Amniotic epithelial cell (primary cell): ENCODE results near the gene CDKN2A.
"Not testable (repeated sequence)": the region's sequence is repeated elsewhere in the genome, so short reads cannot be mapped to it uniquely, and the experiment has no call there.

Experiments
- DNase-seq: peaks from one replicate; pipeline ENCODE4 v3.0.0-alpha.2; 2010; ENCODE audit warnings: low read depth

CDKN2A gene

DNA sequence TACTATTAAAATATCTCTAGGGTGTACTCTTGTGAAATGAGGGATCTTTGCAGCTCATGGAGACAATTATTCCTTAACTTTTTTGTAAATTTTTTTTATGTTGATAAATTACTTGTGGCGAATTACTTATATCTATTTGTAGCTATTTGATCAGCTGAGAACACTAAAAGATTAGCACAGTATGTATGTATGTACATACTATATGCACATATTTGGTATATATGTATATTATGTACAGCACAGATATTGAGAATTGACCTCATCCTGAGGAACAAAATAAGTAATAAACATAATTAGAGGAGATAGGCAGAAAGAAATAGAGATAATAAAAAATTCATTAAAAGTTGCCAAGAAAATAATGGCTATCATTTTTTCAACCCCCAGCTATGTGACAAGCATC lies 11.8 kb downstream of the CDKN2A start:
- no peak for DNase-seq

DNA sequence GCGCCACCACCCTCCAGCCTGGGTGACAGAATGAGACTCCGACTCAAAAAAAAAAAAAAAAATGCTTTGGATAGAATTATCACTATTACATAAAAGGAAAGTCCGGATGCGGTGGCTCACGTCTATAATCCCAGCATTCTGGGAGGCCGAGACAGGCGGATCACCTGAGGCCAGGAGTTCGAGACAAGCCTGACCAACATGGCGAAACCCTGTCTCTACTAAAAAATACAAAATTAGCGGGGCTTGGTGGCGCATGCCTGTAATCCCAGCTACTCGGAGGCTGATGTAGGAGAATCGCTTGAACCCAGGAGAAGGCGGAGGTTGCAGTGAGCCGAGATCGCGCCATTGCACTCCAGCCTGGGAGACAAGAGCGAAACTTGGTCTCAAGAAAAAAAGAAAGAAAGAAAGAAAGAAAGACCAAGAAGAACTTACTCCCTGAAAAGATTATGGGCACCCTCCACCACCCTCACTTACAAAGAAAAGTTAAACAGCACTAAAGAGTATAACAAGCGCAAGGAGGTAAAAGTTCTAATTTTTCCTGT lies 17.8 kb downstream of the CDKN2A start:
- no peak for DNase-seq

DNA sequence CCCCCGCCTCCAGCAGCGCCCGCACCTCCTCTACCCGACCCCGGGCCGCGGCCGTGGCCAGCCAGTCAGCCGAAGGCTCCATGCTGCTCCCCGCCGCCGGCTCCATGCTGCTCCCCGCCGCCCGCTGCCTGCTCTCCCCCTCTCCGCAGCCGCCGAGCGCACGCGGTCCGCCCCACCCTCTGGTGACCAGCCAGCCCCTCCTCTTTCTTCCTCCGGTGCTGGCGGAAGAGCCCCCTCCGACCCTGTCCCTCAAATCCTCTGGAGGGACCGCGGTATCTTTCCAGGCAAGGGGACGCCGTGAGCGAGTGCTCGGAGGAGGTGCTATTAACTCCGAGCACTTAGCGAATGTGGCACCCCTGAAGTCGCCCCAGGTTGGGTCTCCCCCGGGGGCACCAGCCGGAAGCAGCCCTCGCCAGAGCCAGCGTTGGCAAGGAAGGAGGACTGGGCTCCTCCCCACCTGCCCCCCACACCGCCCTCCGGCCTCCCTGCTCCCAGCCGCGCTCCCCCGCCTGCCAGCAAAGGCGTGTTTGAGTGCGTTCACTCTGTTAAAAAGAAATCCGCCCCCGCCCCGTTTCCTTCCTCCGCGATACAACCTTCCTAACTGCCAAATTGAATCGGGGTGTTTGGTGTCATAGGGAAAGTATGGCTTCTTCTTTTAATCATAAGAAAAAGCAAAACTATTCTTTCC lies 19.3 kb downstream of the CDKN2A start:
- peak; percentile 29 for DNase-seq

DNA sequence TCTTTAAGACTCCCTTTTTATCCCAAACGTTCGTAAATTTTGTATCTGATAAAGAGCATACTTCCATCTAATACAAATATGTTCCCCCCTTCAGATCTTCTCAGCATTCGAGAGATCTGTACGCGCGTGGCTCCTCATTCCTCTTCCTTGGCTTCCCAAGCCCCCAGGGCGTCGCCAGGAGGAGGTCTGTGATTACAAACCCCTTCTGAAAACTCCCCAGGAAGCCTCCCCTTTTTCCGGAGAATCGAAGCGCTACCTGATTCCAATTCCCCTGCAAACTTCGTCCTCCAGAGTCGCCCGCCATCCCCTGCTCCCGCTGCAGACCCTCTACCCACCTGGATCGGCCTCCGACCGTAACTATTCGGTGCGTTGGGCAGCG lies 19.9 kb downstream of the CDKN2A start:
- no peak for DNase-seq

DNA sequence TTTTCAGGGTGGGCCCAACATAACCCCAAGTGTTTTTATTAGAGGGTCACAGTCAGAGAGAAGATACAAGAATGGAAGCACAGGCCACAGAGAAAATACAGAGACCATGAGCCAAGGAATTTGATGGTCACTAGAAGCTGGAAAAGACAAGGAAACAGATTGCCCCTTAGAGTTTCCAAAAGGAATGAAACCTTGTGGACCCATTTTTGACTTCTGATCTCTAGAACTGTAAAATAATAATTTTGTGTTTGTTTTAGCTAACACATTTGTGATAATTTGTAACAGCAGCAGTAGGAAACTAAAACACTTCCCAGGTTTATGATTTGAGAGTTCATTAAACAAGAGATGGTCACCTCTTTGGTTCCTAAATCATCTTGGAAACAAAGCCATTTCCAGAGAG lies 21.8 kb downstream of the CDKN2A start:
- no peak for DNase-seq

DNA sequence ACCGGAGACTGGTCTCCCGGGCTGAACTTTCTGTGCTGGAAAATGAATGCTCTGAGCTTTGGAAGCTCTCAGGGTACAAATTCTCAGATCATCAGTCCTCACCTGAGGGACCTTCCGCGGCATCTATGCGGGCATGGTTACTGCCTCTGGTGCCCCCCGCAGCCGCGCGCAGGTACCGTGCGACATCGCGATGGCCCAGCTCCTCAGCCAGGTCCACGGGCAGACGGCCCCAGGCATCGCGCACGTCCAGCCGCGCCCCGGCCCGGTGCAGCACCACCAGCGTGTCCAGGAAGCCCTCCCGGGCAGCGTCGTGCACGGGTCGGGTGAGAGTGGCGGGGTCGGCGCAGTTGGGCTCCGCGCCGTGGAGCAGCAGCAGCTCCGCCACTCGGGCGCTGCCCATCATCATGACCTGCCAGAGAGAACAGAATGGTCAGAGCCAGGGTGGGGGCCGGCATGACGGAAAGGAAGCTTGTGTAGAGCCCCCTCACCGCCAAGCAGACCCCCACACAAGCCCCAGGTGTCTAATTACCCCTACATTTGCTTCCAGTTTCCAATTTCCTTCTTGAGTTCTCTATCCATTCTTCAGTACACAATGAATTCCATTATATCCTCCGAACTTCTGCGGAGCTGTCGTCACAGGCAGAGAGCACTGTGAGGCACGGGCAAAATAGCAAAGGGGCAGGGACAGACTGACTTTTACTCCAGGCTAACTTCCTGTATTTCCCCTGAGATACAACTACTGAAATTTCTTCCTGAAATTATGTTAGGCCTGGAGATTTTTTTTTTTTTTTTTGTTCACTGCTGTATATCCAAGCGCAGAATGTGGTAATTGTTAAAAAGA lies 23.2 kb downstream of the CDKN2A start:
- DNase-seq = no peak

GRCh38 chr9:21969951-21970799 lies 24.0 kb downstream of the CDKN2A start:
- DNase-seq = no peak

DNA sequence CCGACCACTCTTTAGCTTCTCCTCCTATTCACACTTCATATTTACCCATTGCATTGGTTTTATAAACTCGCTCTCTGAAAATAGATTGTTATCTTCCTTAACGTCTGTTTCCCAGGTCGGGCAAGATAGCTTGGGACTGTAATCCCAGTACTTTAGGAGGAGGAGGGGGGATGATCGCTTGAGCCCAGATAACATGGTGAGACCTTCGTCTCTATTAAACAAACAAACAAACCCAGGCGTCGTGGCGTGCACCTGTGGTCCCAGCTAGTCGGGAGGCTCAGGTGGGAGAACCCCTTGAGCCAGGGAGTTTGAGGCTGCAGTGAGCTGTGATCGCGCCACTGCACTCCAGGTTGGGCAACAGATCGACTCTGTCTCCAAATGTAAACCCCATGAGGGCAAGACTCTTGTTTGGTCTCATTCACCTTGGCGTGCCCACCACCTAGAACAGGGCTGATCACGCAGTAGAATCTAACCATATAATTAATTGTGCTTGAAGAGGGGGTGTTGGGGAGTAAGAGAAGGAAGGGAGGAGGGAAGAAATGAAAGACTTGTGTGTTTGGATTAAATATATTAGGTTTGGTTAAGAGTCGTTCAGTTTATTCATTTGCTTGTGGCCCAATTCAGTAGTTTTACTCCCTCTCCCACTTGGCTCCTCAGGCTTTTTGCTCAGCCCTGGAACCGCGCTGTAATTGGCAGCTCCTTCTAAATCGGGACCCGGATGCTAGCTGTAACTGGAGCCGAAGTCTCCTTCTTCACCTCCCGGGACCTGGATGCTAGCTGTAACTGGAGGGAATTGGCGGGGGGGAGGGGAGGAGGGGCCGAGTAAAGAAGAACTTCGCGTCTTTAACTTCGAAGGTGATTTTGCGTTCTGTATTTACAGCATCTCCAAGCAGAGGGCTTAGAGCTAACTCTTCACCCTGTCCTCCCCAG lies 24.9 kb downstream of the CDKN2A start:
- no peak for DNase-seq

- DNase-seq = no peak
Measured at GRCh38 chr9:21968331-21969010, 25.7 kb downstream of the CDKN2A start.

DNA sequence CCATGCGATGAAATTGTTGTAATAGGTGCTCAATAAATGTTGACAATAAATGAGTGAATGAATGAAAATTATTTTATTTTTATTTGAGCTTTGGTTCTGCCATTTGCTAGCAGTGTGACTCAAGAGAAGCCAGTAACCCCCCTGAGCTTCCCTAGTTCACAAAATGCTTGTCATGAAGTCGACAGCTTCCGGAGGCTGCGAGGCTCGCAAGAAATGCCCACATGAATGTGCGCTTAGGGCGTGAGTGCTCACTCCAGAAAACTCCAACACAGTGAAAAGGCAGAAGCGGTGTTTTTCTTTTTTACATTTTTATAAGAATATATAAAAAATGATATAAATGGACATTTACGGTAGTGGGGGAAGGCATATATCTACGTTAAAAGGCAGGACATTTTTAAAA lies 26.5 kb downstream of the CDKN2A start:
- DNase-seq = no peak

DNA sequence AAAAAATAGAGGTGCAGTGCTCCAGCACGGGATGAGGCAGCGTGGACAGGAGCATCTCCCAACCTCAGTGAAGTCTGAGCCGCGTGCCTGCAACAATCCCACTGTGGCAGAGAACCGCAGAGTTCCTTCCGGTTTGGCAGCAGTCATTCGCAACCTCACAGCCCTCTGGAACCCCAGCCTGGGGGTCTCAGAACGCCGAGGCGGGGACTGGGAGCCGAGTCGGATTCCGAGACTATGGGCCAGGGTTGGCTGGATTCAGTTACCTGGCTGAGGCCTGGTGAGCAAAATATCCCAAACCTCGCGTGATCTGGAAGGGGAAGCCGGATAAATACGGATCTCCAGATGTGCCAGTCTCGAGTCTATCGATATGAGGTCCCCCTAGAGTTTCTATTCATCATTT lies 27.0 kb downstream of the CDKN2A start:
- DNase-seq = no peak

DNA sequence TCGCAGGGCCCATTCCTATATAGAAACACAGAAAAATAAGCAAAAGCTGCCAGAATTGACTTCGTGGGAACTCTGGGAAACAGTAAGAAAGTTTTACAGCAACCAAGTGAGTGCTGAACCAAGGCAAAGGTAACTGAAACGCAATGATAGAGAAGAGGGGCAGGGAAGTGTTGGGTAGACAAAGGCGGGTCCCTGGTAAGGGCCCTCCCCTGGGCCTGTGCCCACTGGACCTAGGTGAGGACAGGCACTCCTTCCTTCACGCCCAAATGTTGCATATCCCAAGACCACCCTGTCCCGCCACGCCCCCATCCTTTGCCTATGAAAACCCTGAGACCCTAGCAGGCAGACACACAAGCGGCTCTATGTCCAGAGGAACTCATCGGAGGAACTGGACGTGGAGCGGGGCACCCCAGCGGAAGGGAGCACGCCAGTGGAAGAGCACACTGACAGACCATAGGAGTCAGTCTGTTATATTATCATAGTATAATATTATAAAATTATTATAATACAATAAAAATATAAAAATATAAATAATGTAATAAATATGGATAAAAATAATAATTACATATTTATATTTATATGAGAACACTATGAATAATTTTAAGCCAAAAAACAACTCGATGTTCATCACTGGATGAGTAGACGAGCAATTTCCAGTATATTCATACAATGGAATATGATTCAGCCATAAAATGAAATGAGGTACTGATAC lies 27.9 kb downstream of the CDKN2A start:
- no peak for DNase-seq

- DNase-seq = peak; percentile 81
Measured at GRCh38 chr9:21965401-21965951, 28.7 kb downstream of the CDKN2A start.

DNA sequence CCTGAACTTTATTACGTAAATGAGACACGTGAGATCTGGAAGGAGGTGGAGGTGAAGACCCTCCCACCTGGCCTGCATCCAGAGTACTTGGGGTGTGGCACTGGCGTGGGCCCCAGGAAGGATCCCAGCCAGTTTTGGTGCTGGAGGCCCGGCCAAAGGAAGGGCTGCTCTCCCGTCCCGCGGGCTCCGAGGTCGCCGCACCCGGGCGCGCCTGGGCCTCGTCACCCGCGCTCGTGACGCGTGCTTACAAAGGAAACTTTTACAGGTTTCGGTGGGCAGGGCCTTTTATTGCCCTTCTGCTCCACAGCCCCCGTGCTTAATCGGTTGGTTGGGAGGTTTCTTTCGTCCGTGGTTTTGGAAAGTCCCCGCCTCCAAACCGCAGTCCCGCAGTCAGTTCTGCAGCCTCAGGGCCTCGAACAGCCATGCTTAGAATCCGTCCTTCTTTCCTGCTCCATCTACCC lies 29.2 kb downstream of the CDKN2A start:
- DNase-seq = peak; percentile 56

DNA sequence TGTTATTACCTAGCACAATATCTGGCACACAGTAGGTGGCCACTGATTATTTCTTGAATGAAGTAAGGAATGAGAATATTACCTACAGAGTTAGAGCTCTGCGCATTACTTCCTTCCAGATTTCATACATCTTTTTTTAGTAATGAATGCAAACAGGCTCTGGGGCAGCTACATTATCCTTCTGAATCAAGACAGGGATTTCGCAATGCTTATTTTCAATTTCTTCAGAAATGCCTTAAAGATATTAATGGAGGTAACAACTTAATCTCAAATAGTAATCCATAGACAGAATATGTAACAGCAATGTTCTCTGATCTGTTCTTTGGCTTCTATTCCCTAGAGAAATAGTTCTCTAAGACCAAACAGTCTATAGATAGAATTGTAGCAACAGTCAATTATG lies 32.6 kb downstream of the CDKN2A start:
- DNase-seq = no peak

DNA sequence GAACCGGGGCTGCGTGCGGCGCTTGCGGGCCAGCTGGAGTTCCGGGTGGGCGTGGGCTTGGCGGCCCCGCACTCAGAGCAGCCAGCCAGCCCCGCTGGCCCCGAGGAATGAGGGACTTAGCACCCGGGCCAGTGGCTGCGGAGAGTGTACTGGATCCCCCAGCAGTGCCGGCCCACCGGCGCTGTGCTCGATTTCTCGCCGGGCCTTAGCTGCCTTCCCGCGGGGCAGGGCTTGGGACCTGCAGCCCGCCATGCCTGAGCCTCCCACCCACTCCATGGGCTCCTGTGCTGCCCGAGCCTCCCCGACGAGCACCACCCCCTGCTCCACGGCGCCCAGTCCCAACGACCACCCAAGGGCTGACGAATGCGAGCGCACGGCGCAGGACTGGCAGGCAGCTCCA lies 34.9 kb downstream of the CDKN2A start:
- not testable (repeated sequence) for DNase-seq

- no peak for DNase-seq
Measured at GRCh38 chr9:21958833-21959232, 35.4 kb downstream of the CDKN2A start.

- no peak for DNase-seq
Measured at GRCh38 chr9:21945606-21946005, 48.6 kb downstream of the CDKN2A start.

DNA sequence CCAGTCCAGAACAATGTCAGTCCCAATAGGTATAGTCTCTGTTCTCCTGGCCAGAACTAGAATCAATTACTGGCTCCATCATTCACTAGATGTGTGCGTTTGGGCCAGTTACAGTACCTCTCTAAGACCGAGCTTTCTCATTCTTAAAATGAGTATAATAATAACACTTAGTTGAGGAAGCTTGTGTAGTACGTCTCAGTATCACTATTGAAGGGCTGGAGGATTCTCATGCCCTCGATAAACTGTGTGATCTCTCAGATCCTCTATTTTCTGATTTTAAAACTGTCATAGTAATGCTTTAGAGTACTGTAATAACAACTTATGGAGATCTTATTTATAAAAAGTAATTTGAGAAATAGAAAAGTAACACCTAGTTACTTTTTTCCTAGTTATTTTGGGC lies 50.7 kb downstream of the CDKN2A start:
- DNase-seq = no peak
